Breast epithelium (tissue), 3 donors: ENCODE results near the gene NKX3-2.

Experiments used
- CTCF ChIP-seq, 3 donors: fragments of 450-650 bp; IDR thresholded peaks; one replicate each; pipeline ENCODE4 v1.5.1; 2016 to 2017; ENCODE audit warnings: antibody characterized with exemption in 3 of 3, mild to moderate bottlenecking in 3 of 3, moderate library complexity in 3 of 3
- POLR2AphosphoS5 ChIP-seq, 3 donors: sonication (generic); formaldehyde crosslinking; IDR thresholded peaks; one replicate each; pipeline ENCODE4 v1.6.1; 2017; ENCODE audit warnings: antibody characterized with exemption in 3 of 3

DNA sequence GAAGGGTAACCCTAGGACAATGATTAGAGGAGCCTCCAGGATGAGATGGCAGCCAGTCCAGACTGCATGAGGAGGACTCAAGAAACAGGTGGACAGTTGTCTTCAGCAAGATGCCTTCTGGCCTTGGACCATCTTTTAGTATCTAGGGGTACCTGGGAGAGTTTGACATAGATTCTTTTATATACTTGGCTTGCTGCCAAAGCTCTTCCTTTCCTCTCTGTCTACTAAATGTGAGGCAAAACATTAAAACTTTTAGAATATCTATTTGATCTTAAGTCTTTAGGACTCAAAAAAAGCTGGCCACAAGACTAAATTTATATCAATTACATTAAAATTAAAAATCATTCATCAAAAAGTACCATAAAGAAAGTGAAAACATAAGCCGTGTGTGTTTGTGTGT lies 18.6 kb upstream of the NKX3-2 start:
- TF ChIP-seq CTCF (IDR thresholded peaks at IDR 0.05) (no peak), POLR2AphosphoS5 (IDR thresholded peaks at IDR 0.05) (no peak)
